IMR-90 (cell line): Measurements from ENCODE around the gene CCDC150. TPM values are rescaled to one million over a fixed set of nuclear protein-coding genes. Genes with fewer than 3 reads are reported as not detected.

Experiments used
- ATAC-seq: fragments of 200-7000 bp; cut with Tn5 transposase; 2 replicates; pipeline ENCODE4 v1.9.1; 2020; ENCODE audit warnings: low read depth, mild to moderate bottlenecking, moderate library complexity
- BruUV-seq: library from RNA; stranded (reverse); fragments of 400-500 nt; replicated peaks from 2 replicates; lab custom pipeline; 2021; lab: Mats Ljungman, UMichigan
- CTCF ChIA-PET: fragments of 300-600 bp; formaldehyde crosslinking; extraction: SDS; loops from one replicate; lab custom pipeline; 2021; ENCODE audit warnings: antibody characterized with exemption; lab: Yijun Ruan, JAX
- POLR2A ChIA-PET: fragments of 300-600 bp; sonication (Branson Sonifier 250); formaldehyde crosslinking; loops from one replicate; lab custom pipeline; 2022; ENCODE audit warnings: antibody characterized with exemption; ENCODE audit not compliant: unreplicated experiment; lab: Charles Lee
- DNase-seq: peaks from one replicate; pipeline ENCODE4 v3.0.0; 2013
- H2AFZ ChIP-seq: replicated peaks from 2 replicates; pipeline ENCODE3; 2013; ENCODE audit warnings: low read length, mild to moderate bottlenecking; ENCODE audit not compliant: poor library complexity
- H2AK5ac ChIP-seq: 2 replicates; pipeline ENCODE4 v1.6.1; 2013; ENCODE audit warnings: low read depth, low read length, inconsistent platforms
- H2AK9ac ChIP-seq: replicated peaks from 2 replicates; pipeline ENCODE3; 2013; ENCODE audit warnings: mild to moderate bottlenecking, low read depth, low read length, moderate library complexity; ENCODE audit not compliant: poor library complexity
- H2BK120ac ChIP-seq: 2 replicates; pipeline ENCODE4 v1.6.1; 2013; ENCODE audit warnings: low read depth, low read length, inconsistent platforms
- H2BK15ac ChIP-seq: 3 replicates; pipeline ENCODE4 v1.6.1; 2013; ENCODE audit warnings: low read depth, low read length, inconsistent platforms
- H2BK20ac ChIP-seq: 2 replicates; pipeline ENCODE4 v1.6.1; 2013; ENCODE audit warnings: low read depth, mild to moderate bottlenecking, inconsistent platforms, low read length, moderate library complexity
- H2BK5ac ChIP-seq: 2 replicates; pipeline ENCODE4 v1.6.1; 2013; ENCODE audit warnings: mild to moderate bottlenecking, low read depth, low read length, inconsistent platforms; ENCODE audit not compliant: poor library complexity, severe bottlenecking
- H3K14ac ChIP-seq: replicated peaks from 2 replicates; pipeline ENCODE4 v1.6.1; 2013; ENCODE audit warnings: low read depth, low read length, inconsistent platforms
- H3K18ac ChIP-seq: 2 replicates; pipeline ENCODE4 v1.6.1; 2013; ENCODE audit warnings: low read depth, low read length, control low read depth
- H3K23ac ChIP-seq: 2 replicates; pipeline ENCODE4 v1.6.1; 2013; ENCODE audit warnings: low read depth, low read length, inconsistent platforms
- H3K27ac ChIP-seq: 2 replicates; pipeline ENCODE4 v1.5.1; 2013; ENCODE audit warnings: mild to moderate bottlenecking, control low read depth, low read length; ENCODE audit not compliant: insufficient read depth
- H3K27me3 ChIP-seq: 2 replicates; pipeline ENCODE4 v1.6.1; 2013; ENCODE audit warnings: low read length; ENCODE audit not compliant: control insufficient read depth, insufficient read depth
- H3K36me3 ChIP-seq: 2 replicates; pipeline ENCODE4 v1.6.1; 2013; ENCODE audit warnings: low read length, mixed read lengths; ENCODE audit not compliant: control insufficient read depth, insufficient read depth
- H3K4ac ChIP-seq: 2 replicates; pipeline ENCODE4 v1.6.1; 2013; ENCODE audit warnings: low read depth, low read length, inconsistent platforms
- H3K4me1 ChIP-seq: 2 replicates; pipeline ENCODE4 v1.6.1; 2013; ENCODE audit warnings: low read length, mixed read lengths; ENCODE audit not compliant: control insufficient read depth, insufficient read depth
- H3K4me2 ChIP-seq: 2 replicates; pipeline ENCODE4 v1.6.1; 2013; ENCODE audit warnings: low read depth, mild to moderate bottlenecking, control low read depth, low read length, moderate library complexity
- H3K4me3 ChIP-seq: 2 replicates; pipeline ENCODE4 v1.5.1; 2013; ENCODE audit warnings: low read depth, mild to moderate bottlenecking, control low read depth, low read length, moderate library complexity; ENCODE audit not compliant: insufficient read depth
- H3K56ac ChIP-seq: 2 replicates; pipeline ENCODE4 v1.6.1; 2013; ENCODE audit warnings: low read length, inconsistent platforms; ENCODE audit not compliant: insufficient read depth; ENCODE audit errors: extremely low read depth
- H3K79me1 ChIP-seq, 2 experiments: 2 replicates each; pipeline ENCODE4 v1.6.1; 2013; ENCODE audit warnings: low read length in 2 of 2, inconsistent platforms in 1 of 2, low read depth in 1 of 2
- H3K9ac ChIP-seq: 2 replicates; pipeline ENCODE4 v1.6.1; 2013; ENCODE audit warnings: low read depth, low read length, control low read depth
- H3K9me1 ChIP-seq: 2 replicates; pipeline ENCODE4 v1.6.1; 2013; ENCODE audit warnings: low read length, inconsistent platforms; ENCODE audit not compliant: insufficient read depth
- H3K9me3 ChIP-seq: 2 replicates; pipeline ENCODE4 v1.6.1; 2013; ENCODE audit warnings: low read length; ENCODE audit not compliant: control insufficient read depth, insufficient read depth
- H4K20me1 ChIP-seq: 2 replicates; pipeline ENCODE4 v1.6.1; 2013; ENCODE audit warnings: low read length, inconsistent platforms; ENCODE audit not compliant: insufficient read depth
- H4K5ac ChIP-seq: 2 replicates; pipeline ENCODE4 v1.6.1; 2013; ENCODE audit warnings: mild to moderate bottlenecking, low read depth, low read length, control low read depth
- H4K8ac ChIP-seq, 2 experiments: 2 replicates each; pipeline ENCODE4 v1.6.1; 2013; ENCODE audit warnings: low read depth in 2 of 2, low read length in 2 of 2, control low read depth in 1 of 2, inconsistent platforms in 1 of 2
- H4K91ac ChIP-seq: 2 replicates; pipeline ENCODE4 v1.6.1; 2013; ENCODE audit warnings: low read depth, low read length, inconsistent platforms; ENCODE audit not compliant: insufficient read depth
- BHLHE40 ChIP-seq: fragments of 150-350 bp; IDR thresholded peaks from 2 replicates; pipeline ENCODE4 v1.6.1; 2016; ENCODE audit warnings: mild to moderate bottlenecking, low read depth, low read length
- CEBPB ChIP-seq: IDR thresholded peaks from 2 replicates; pipeline ENCODE4 v1.6.1; 2012; ENCODE audit warnings: low read depth, low read length, improper control_type of control experiment
- ELK1 ChIP-seq: fragments of 150-350 bp; IDR thresholded peaks from 2 replicates; pipeline ENCODE4 v1.6.1; 2016; ENCODE audit warnings: low read depth, mild to moderate bottlenecking, low read length, moderate library complexity, borderline replicate concordance
- MAZ ChIP-seq: IDR thresholded peaks from 2 replicates; pipeline ENCODE4 v1.6.1; 2012; ENCODE audit warnings: low read depth, mild to moderate bottlenecking, low read length, improper control_type of control experiment, moderate library complexity, borderline replicate concordance
- WGBS, 2 experiments: methylation state at CpG; one replicate each; pipeline versions ENCODE4 v1.1.5 to v1.1.7; 2013; ENCODE audit warnings: missing lambda C conversion rate in 2 of 2; ENCODE audit not compliant: insufficient read length in 1 of 2; ENCODE audit errors: extremely low coverage in 2 of 2; 5-methylcytosine and 5-hydroxymethylcytosine counted together
- dilution Hi-C: fragments of 300-500 bp; cut with HindIII; formaldehyde crosslinking; loops from one replicate; pipeline ENCODE4 v1.14.3; 2018; ENCODE audit warnings: low sequenced_read_pairs; ENCODE audit not compliant: unreplicated experiment
- in situ Hi-C: fragments of 300-500 bp; cut with MboI; formaldehyde crosslinking; loops from 3 replicates; pipeline ENCODE4 v1.14.3; 2019; ENCODE audit warnings: low sequenced_read_pairs, inconsistent platforms, mixed read lengths
- intact Hi-C: fragments of 100-400 bp; cut with micrococcal nuclease; formaldehyde crosslinking; loops from 2 replicates; pipeline ENCODE4 v1.10.0; 2022
- polyA plus RNA-seq, 3 experiments: library from polyadenylated mRNA; depleted of rRNA; stranded (reverse); fragments of >200 nt; gene quantifications; 2 replicates each; pipeline ENCODE4 v1.2.3, GENCODE V29; 2012; ENCODE audit warnings: low replicate concordance in 1 of 3
- total RNA-seq: library from RNA; depleted of rRNA; stranded (reverse); fragments of >200 nt; gene quantifications from 2 replicates; pipeline ENCODE4 v1.2.3, GENCODE V29; 2012

CCDC150 gene
- total and polyA plus RNA-seq, 2 of the 4 experiments (the other 2 are of a cell fraction) = 3.8 to 4.3 TPM

GRCh38 chr2:196652869-196653268 lies 13.4 kb downstream of the CCDC150 start:
- Histone ChIP-seq H3K23ac (no peak overlapping the region), H4K8ac (no peak overlapping the region), H3K4me2 (no peak overlapping the region), H3K79me1 (peaks cover 7 to 12% of the 10 kb centered on the region in 2 experiments; a peak in 2 of 4 replicates), H3K14ac (no peak overlapping the region), H2AFZ (no peak overlapping the region), H4K91ac (no peak overlapping the region), H3K4ac (no peak overlapping the region), H2BK15ac (no peak overlapping the region), H3K9me3 (peaks cover 16% of the 10 kb centered on the region), H3K36me3 (no peaks in the 10 kb centered on the region), H2BK120ac (no peak overlapping the region), H2BK20ac (no peak overlapping the region), H3K9me1 (no peaks in the 10 kb centered on the region), H3K27me3 (no peaks in the 10 kb centered on the region), H3K27ac (no peak overlapping the region), H3K18ac (no peak overlapping the region), H4K20me1 (no peaks in the 10 kb centered on the region), H4K5ac (no peak overlapping the region), H2BK5ac (no peak overlapping the region), H2AK5ac (no peak overlapping the region), H2AK9ac (no peak overlapping the region), H3K9ac (no peak overlapping the region), H3K56ac (no peak overlapping the region), H3K4me3 (no peak overlapping the region), H3K4me1 (no peaks in the 10 kb centered on the region)
- ChIA-PET CTCF (no interaction called here), POLR2A (no interaction called here)
- ATAC-seq (no peak), DNase-seq (no peak)
- no TSS peak for BruUV-seq
- intact Hi-C loops = no loop called here
- WGBS, 2 experiments = 100% methylated on average over 1 of the region's 1 CpG; no CpG with 5 or more reads in 1 of the 2 experiments
- dilution Hi-C loops = no loop called here
- no peak for TF ChIP-seq CEBPB
- TF ChIP-seq BHLHE40 = no peak
- TF ChIP-seq MAZ = no peak
- TF ChIP-seq ELK1 = no peak
- in situ Hi-C loops = no loop called here
